OCI-LY7 (cell line): ENCODE data around the gene IER5.

Experiments used
- EZH2phosphoT487 ChIP-seq: fragments of 200-600 bp; sonication (generic); IDR thresholded peaks from 2 replicates; pipeline ENCODE4 v1.6.1; 2018; ENCODE audit warnings: low read depth, borderline replicate concordance, mild to moderate bottlenecking, mixed run types, antibody characterized with exemption, low read length, moderate library complexity, mixed read lengths
- TF ChIP-seq, protein P1 (sequence below): fragments of 200-600 bp; sonication (generic); conservative IDR thresholded peaks from 2 replicates; pipeline ENCODE4 v1.5.1; 2014; ENCODE audit warnings: mild to moderate bottlenecking, antibody characterized with exemption, low read length, moderate library complexity, mixed read lengths

GRCh38 chr1:181056560-181056959 lies 31.9 kb upstream of the IER5 start:
- TF ChIP-seq, protein P1, sequence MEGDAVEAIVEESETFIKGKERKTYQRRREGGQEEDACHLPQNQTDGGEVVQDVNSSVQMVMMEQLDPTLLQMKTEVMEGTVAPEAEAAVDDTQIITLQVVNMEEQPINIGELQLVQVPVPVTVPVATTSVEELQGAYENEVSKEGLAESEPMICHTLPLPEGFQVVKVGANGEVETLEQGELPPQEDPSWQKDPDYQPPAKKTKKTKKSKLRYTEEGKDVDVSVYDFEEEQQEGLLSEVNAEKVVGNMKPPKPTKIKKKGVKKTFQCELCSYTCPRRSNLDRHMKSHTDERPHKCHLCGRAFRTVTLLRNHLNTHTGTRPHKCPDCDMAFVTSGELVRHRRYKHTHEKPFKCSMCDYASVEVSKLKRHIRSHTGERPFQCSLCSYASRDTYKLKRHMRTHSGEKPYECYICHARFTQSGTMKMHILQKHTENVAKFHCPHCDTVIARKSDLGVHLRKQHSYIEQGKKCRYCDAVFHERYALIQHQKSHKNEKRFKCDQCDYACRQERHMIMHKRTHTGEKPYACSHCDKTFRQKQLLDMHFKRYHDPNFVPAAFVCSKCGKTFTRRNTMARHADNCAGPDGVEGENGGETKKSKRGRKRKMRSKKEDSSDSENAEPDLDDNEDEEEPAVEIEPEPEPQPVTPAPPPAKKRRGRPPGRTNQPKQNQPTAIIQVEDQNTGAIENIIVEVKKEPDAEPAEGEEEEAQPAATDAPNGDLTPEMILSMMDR: no peak
- TF ChIP-seq EZH2phosphoT487: no peak
